Hematopoietic multipotent progenitor cell treated with erythropoietin and hydrocortisone succinate and interleukin-3 and kit ligand, for 4 days (in vitro differentiated cells): ENCODE data around the gene KDELR1.
"Not testable (repeated sequence)": the region's sequence is repeated elsewhere in the genome, so short reads cannot be mapped to it uniquely, and the experiment has no call there.

ENCODE experiments used
- DNase-seq: peaks from one replicate; pipeline ENCODE4 v3.0.0-alpha.2; 2015

KDELR1 gene

DNA sequence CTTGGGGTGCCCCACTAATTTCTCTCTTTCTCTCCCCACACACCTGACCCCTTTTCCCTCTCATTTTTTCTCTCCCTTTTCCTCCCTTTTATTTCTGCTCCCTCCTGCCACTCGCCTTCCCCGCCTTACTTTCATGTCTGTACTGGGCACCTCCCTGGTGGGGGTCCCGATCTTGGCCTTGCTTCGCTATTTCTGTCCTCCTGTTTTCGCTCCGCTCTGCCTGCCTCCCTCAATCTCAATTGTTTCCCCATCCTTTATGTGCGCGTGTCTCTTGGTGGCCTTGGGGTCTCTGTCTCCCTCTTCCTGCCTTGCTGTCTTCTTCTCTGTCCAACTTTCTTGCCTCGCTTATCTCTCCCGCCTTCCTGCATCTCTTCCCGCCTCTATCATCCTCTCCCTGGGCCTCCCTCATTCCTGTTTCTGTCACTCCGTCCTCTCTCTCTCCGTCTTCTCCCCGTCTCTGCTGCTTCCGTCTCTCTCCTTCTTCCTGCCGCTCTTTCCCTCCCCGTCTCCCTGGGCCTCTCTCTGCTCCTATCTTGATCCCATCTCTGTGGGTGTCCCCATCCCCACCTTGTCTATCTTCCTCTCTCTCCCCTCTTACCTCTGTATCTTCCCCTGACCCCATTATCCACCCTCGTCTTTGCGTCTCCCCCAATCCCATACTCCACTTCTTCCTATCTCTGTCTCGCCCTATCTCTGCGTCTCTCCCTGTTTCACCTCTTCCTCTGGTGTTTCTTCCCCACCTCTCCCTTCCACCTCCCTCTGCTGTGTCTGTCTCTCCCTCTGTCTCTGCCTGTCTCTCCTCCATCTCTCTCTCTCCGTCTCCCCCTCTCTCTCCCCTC lies 6.1 kb upstream of the KDELR1 start:
- DNase-seq = no peak

DNA sequence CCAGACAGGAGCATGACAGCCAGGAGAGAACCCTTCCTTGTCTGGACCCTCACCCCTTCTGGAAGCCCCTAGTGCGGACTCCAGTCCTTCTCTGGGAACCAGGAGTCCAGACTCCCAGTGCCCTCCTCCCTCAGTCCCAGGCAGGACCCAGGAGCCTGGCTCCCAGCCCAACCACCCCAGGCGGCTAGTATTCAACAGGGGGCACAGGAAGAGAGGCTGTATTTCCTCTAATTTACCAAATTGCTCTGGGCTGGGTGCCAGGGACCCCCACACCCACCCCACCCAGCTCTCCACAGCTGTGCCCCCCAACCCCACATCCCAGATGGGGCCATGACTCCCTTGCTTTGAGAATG lies 5.4 kb upstream of the KDELR1 start:
- no peak for DNase-seq

DNA sequence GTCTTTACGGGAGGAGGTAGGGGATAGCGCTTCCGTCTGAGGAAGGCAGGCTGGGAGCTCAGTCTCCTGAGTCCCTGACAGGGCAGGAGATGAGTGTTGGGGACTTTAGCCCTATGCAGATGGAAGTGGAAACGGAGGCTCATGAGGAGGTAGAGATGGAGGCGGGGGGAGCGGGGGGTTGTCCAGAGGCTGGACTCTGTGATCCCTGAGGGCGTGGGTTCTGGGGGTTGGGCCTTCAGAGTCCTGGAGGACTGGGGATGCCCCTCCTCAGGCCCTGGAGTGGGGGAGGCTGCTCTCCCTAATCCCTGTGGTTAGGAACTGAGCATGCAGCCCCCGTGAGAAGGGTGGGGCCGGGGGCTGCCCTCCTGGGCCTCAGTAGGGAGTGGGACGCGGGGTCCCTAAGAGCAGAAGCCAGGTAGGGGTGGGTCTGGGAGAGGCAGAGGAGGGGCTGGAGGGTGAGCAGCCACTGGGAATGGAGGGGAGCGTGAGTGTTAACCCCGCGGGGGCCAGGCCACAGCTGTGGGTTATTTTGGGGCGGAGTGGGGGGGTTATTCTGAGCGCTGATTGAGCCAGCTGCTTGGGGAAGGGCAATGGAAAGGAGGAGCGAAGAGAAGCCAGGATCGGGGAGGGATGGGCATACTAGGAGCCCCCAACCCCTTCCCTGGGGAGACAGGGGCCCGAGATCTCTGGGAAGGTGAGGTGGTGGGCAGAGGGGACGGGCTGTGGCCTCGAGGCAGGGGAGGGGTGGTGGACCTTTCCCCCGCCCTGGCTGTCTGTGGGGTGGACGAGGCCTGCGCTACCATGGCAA lies 4.9 kb upstream of the KDELR1 start:
- DNase-seq = no peak

DNA sequence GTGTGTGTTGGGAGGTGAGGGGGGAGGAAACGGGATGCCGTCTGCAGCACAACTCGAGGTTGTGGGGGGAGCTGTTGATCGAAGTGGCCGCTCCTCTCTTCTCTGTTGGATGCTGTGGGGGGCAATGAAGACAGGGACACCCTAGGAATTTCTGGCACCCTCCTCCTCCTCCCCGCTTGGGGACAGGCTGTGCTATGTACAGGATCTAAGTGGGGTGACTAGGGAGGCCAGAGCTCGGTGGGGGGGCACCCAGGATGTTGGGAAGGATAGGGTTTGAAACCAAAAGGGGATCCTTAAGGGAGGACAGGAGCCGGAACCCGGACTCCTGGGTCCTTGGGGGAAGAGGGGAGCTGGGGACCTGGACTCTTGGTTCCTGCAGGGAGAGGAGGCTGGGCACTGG lies 4.1 kb upstream of the KDELR1 start:
- DNase-seq = no peak

DNA sequence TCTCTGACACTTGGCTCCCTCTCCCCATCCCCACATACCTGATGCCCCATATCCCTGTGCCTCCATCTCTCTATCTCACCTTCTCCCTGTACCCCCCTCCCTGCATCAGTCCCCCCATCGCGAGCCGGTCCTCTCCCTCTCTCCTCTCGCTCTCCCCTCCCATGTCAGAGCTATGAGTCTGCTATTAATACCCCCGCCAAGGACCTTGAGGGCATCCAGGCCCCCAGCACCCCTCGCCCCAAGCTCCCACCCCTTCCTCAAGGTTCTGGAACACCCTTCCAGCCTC lies 3.8 kb upstream of the KDELR1 start:
- no peak for DNase-seq

GRCh38 chr19:48394331-48395169 lies 3.2 kb upstream of the KDELR1 start:
- DNase-seq = peak; percentile 25

DNA sequence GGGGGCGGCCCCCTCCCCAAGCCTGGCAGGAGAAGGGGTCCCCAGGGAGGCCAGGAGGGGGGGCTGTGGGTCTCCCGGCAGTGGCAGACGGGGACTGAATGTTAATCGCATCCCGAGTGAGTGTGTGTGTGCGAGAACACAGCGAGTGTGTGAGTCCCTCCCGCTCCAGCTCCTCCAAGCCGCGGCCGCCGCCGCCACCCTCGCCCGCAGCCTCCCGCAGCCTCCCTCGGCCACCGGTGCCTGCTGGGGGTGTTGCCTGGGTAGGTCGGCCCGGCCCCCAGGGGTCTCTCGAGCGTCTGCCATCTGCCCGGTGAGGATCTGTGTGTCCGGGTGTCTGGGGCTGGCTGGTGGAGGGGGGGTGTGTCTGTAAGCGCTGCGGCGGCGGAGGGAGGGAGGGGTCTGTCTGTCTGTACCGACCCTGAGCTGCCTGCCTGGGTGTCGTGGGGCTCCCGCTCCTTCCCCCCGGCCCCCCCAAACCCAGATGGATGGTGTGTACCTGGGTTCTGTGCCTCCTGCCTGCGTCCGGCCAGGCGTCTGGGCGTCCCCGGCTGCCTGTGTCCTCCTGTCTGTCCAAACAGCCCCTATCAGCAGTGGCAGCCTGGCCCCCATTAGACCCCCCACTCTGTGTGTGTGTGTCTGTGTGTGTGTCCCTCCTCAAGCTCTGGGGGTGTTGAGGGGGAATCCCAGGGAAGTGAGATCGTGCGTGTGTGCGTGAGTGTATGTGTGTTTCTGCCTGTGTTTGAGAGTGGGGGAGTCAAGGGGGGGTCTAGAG lies 2.4 kb upstream of the KDELR1 start, which contains the start of gene GRIN2D:
Gene GRIN2D (plus strand): TSS at position 110 of the 772 bp plus-strand sequence. CDS start 4,725 bp downstream, outside the sequence.
- DNase-seq = peak; percentile 43

GRCh38 chr19:48392860-48393558 lies 1.7 kb upstream of the KDELR1 start:
- no peak for DNase-seq

DNA sequence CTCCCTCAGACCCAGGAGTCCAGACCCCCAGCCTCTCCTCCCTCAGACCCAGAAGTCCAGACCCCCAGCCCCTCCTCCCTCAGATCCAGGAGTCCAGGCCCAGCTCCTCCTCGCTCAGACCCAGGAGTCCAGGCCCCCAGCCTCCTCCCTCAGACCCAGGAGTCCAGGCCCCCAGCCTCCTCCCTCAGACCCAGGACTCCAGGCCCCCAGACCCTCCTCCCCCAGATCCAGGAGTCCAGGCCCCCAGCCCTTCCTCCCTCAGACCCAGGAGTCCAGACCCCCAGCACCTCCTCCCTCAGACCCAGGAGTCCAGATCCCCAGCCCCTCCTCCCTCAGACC lies 624 bp upstream of the KDELR1 start:
- not testable (repeated sequence) for DNase-seq

DNA sequence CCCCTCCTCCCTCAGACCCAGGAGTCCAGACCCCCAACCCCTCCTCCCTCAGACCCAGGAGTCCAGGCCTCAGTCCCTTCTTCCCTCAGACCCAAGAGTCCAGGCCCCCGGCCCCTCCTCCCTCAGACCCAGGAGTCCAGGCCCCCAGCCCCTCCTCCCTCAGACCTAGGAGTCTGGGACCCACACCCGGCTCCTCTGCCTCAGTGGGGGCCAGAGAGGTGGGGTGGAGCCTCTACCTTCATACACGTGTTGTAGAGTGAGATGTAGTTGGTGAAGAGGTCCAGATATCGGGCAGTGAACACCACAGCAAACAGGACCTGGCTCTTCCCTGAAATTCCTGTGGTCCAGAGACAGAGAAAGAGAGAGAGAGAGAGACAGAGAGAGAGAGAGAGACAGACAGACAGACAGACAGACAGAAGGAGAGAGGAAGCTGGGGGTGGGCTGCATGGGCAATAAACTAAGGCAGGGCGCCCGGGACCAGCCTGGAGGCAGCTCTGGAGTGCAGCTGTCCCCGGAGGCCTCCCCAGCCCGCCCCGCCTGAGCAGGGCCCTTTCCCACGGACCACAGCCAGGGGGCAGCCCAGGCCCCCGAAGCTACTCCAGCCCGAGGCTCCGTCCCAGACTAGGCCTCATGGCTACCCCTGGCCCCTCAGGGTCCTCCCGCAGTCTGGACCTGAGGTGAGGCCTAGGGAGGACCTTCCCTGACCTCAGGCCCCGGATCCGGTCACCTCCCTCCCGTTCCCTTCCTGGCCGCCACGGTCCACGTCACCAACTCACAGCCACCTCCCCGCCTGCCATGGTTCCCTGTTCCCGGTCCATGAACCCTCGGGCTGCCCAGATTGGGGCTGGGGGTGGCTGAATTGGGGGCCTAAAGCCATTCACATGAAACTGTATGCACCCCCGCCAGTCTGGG lies 907 bp downstream of the KDELR1 start:
- DNase-seq = peak; percentile 86

DNA sequence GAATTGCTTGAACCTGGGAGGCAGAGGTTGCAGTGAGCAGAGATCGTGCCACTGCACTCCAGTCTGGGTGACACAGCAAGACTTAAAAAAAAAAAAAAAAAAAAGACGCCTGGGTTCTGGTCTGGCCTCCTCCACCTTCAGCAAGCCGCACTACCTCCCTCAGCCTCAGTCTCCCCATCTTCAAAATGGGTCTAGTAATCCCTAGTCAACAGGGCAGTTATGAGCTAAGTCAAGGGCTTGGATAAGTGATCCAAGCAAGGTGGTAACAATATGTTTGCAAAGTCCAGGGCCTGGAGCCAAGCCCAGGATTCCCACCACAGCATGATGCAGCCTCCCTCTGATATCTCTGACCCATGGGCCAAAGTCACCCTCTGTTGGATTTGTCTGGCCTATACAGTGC lies 4.4 kb downstream of the KDELR1 start:
- no peak for DNase-seq

GRCh38 chr19:48385461-48386087 lies 5.8 kb downstream of the KDELR1 start:
- no peak for DNase-seq

DNA sequence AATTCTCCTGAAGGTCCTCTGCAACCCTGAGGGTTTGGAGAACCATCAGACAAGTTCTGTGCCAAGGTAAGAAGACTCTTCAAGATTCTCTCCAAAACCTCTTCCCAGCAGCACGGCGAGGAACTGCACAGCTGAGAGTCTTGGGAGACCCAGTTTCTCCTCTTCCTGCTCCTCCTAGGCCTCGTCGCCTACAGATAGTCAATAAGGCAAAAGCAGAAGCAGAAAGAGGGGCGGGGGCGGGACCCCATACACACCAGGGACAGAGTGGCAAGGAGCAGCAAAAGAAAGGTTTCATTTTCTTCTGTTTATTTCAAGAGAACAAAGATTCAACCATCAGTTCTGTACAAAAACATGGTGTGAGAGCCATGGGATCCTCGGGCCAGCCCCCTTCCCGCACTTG lies 9.1 kb downstream of the KDELR1 start:
- no peak for DNase-seq

DNA sequence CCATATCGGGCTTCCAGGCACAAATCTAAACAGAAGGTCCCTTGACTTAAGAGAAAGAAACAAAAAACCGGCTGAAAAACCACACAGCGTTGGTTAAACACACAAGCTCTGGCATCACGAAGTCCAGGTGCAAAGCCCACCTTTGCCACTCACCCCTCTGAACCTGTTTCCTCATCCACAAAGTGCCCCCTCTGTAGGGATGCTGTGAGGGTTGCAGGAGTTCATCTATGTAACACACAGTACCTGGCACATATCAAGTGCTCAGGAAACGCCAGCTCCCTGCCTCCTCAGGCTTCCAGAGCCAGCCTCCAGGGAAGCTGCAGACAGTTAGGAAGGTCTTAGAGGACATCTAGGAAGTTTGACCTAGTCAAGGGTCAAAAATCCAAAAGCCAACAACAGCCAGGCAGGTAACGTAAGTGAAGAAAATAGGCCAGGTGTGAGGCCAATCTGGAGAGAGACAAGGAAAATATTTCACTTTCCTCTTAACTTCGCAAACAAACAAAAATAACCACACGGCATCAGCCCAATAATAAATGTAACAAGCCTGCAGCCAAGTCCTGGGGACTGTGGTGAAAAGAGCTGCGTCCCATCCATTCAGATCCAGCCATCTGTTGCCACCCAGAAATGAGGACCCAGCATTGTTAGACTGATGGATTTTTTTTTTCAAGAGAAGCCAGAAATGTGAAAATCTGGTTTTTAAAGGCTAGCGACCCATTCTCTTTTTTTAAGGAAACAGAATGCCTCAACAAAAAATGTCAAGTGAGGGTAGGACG lies 10.0 kb downstream of the KDELR1 start:
- DNase-seq = no peak

GRCh38 chr19:48379058-48379457 lies 12.3 kb downstream of the KDELR1 start:
- DNase-seq = peak; percentile 35

DNA sequence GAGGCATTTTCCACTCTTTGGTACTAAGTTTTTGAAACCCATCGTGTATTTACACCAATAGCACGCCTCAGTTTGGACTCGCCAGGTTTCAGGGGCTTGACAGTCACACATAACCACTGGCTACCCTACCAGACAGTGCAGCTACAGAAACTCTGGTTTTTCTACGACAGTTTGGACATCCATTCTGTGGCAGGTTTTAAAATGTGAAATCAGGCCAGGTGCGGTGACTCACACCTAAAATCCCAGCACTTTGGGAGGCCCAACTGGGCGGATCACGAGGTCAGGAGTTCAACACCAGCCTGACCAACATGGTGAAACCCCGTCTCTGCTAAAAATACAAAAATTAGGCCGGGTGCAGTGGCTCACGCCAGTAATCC lies 13.2 kb downstream of the KDELR1 start:
- no peak for DNase-seq

DNA sequence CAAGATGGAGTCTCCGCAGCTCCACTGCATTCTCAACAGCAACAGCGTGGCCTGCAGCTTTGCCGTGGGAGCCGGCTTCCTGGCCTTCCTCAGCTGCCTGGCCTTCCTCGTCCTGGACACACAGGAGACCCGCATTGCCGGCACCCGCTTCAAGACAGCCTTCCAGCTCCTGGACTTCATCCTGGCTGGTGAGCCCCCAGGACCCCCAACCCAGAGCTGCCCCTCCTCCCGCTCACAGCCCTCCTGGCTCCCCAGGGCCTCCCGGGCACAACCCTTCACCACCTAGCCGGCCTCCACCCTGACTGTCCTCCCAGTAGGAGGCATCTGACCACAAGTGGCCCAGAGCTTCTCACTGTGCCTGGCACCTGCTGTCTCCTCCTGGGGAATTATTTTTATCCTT lies 17.8 kb downstream of the KDELR1 start:
- DNase-seq = no peak

DNA sequence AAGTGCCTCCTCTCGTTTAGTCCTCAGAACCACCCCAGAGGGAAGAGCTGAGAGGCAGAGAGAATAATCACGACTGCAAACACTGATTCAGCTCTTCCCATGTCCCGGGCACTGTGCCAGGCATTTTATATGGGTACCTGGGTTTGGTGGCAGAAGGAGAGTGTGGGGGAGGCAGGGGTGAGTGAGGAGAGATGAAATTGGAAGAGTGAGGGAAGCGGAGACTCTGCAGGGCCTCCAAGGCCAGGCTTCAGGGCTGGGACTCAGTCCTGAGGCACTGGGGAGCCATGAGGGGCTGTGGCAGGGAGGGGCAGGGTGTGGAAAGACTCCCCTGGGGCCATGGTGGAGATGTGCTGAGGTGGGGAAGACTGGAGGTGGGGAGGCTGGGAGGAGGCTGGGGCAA lies 18.4 kb downstream of the KDELR1 start:
- DNase-seq = no peak

GRCh38 chr19:48371771-48372170 lies 19.6 kb downstream of the KDELR1 start:
- not testable (repeated sequence) for DNase-seq

DNA sequence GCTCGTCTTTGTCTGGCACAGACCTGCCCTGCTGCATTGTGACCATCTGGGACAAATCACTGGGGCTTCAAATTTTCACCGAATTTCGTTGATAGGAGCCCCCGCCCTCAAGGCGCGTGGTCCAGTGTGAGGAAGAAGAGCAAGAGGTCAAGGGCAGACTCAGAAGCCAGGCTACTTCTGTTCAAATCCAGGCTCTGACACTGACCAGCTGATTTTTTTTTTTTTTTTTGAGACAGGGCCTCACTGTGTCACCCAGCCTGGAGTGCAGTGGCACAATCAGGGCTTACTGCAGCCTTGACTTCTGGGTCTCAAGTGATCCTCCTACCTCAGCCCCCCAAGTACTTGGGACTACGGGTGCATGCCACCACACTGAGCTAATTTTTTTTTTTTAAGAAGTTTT lies 20.0 kb downstream of the KDELR1 start:
- DNase-seq = no peak
